Sigmoid colon (tissue), 3 donors: ENCODE results near the gene ACP4.

Experiments used
- CTCF ChIP-seq, 4 experiments: fragments of 450-650 bp in 3 of 4; fragments of 200-600 bp in 1 of 4; IDR thresholded peaks; one replicate each; pipeline ENCODE4 v1.5.1; 2016 to 2019; ENCODE audit warnings: antibody characterized with exemption in 4 of 4, mild to moderate bottlenecking in 3 of 4, moderate library complexity in 2 of 4
- POLR2A ChIP-seq, 2 donors: fragments of 450-650 bp; IDR thresholded peaks; one replicate each; pipeline ENCODE4 v1.6.1; 2016; ENCODE audit warnings: antibody characterized with exemption in 2 of 2, mild to moderate bottlenecking in 2 of 2, moderate library complexity in 2 of 2

GRCh38 chr19:50785329-50785728 lies 4.9 kb upstream of the ACP4 start:
- TF ChIP-seq POLR2A (IDR thresholded peaks at IDR 0.05) (no peak), CTCF (IDR thresholded peaks at IDR 0.05) (no peak)
